OCI-LY3 (cell line): ENCODE measurements around the gene PPP1R7.

Experiments
- EZH2phosphoT487 ChIP-seq: fragments of 200-600 bp; shearing (Covaris generic); IDR thresholded peaks from 2 replicates; pipeline ENCODE4 v1.6.1; 2018; ENCODE audit warnings: antibody characterized with exemption, mixed run types, low read depth
- TF ChIP-seq, protein P1 (sequence below): fragments of 200-600, 300-600 bp; sonication (generic); IDR thresholded peaks from 2 replicates; pipeline ENCODE4 v1.5.1; 2014; ENCODE audit warnings: antibody characterized with exemption, low read length, low read depth

DNA sequence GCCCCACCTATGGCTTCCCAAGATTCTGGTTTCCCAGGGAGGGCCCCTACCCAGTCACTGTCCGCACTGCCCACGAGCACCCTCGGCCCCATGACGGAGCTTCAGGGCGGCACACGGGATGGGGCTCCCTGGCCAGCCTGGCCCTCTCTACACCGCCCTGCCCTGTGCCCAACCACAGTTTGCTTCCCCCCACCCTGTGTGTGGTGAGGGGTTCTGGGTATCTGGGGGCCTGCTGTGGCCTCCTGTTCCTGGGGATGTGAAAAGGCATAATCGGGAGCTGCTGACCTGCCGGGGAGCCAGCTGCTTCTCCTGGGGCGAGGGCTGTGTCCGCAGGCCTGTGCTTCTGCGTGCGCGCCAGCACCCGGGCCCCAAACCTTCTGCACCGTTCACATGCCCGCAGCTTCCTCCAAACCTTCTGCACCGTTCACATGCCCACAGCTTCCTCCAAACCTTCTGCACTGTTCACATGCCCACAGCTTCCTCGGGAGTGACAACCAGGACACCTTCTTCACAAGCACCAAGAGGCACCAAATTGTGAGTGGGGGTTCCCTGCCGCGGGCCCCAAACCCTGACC, 50.6 kb downstream of the PPP1R7 start:
- TF ChIP-seq, protein P1, sequence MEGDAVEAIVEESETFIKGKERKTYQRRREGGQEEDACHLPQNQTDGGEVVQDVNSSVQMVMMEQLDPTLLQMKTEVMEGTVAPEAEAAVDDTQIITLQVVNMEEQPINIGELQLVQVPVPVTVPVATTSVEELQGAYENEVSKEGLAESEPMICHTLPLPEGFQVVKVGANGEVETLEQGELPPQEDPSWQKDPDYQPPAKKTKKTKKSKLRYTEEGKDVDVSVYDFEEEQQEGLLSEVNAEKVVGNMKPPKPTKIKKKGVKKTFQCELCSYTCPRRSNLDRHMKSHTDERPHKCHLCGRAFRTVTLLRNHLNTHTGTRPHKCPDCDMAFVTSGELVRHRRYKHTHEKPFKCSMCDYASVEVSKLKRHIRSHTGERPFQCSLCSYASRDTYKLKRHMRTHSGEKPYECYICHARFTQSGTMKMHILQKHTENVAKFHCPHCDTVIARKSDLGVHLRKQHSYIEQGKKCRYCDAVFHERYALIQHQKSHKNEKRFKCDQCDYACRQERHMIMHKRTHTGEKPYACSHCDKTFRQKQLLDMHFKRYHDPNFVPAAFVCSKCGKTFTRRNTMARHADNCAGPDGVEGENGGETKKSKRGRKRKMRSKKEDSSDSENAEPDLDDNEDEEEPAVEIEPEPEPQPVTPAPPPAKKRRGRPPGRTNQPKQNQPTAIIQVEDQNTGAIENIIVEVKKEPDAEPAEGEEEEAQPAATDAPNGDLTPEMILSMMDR: no peak
- TF ChIP-seq EZH2phosphoT487: no peak
